ENCODE results near the gene TOP1. TPM values are rescaled to one million over a fixed set of nuclear protein-coding genes. Genes with fewer than 3 reads are reported as not detected.

TOP1 gene
- total and polyA plus RNA-seq, 2 of the 4 experiments (the other 2 are of a cell fraction) = 14.0 to 21.5 TPM

GRCh38 chr20:41141153-41141815 is 112.7 kb downstream of the TOP1 start:
- Histone ChIP-seq H3K56ac (ENCODE audit: extremely low read depth, insufficient read depth, low read length) (no peak overlapping the region), H3K9me3 (ENCODE audit: control insufficient read depth, insufficient read depth, low read length) (no peaks in the 10 kb centered on the region), H3K36me3 (ENCODE audit: control insufficient read depth, insufficient read depth, low read length) (peaks cover 2% of the 10 kb centered on the region; the same call in 1 of the 2 replicates), H2AK9ac (replicated peaks; ENCODE audit: low read depth, low read length, poor library complexity) (peak overlapping the region; percentile 52), H3K27me3 (ENCODE audit: control insufficient read depth, insufficient read depth, low read length) (no peaks in the 10 kb centered on the region), H3K14ac (replicated peaks; ENCODE audit: low read depth, low read length) (0 out of 2 replicates have a peak overlapping the region, but pooled peaks have one; percentile 60), H3K9ac (ENCODE audit: low read depth, low read length) (peak overlapping the region; percentile 1; the same call in 1 of the 2 replicates), H4K8ac (ENCODE audit: low read depth in 2 of 2, low read length in 2 of 2) (0 out of 4 replicates have a peak overlapping the region, but pooled peaks of 1 of the 2 experiments have one; percentile 22), H4K5ac (ENCODE audit: low read depth, low read length) (no peak overlapping the region), H2AK5ac (ENCODE audit: low read depth, low read length) (no peak overlapping the region), H3K27ac (ENCODE audit: insufficient read depth, low read length) (no peak overlapping the region), H2BK15ac (ENCODE audit: low read depth, low read length) (no peak overlapping the region), H2BK5ac (ENCODE audit: low read depth, low read length, poor library complexity, severe bottlenecking) (no peak overlapping the region), H3K4me3 (ENCODE audit: insufficient read depth, low read depth, low read length) (no peak overlapping the region), H2BK120ac (ENCODE audit: low read depth, low read length) (no peak overlapping the region), H3K9me1 (ENCODE audit: insufficient read depth, low read length) (peaks cover 55% of the 10 kb centered on the region), H2AFZ (replicated peaks; ENCODE audit: low read length, poor library complexity) (no peak overlapping the region), H3K4ac (ENCODE audit: low read depth, low read length) (peak overlapping the region; percentile 6; the same call in 1 of the 2 replicates), H3K18ac (ENCODE audit: low read depth, low read length) (no peak overlapping the region), H3K4me1 (ENCODE audit: control insufficient read depth, insufficient read depth, low read length) (peaks cover 21% of the 10 kb centered on the region), H2BK20ac (ENCODE audit: low read depth, low read length) (no peak overlapping the region), H4K91ac (ENCODE audit: insufficient read depth, low read depth, low read length) (no peak overlapping the region; the same call in 1 of the 2 replicates), H3K79me1 (ENCODE audit: low read depth in 1 of 2, low read length in 2 of 2) (peaks cover 13 to 82% of the 10 kb centered on the region in 2 experiments), H4K20me1 (ENCODE audit: insufficient read depth, low read length) (peaks cover 80% of the 10 kb centered on the region), H3K4me2 (ENCODE audit: low read depth, low read length) (peak overlapping the region; percentile 7; the same call in 1 of the 2 replicates), H3K23ac (ENCODE audit: low read depth, low read length) (peak overlapping the region; percentile 59)
- no CpG with 5 or more reads among the region's 8 CpGs for WGBS, 2 experiments (ENCODE audit: extremely low coverage in 2 of 2, insufficient read length in 1 of 2)
- DNase-seq (peak; percentile 58), ATAC-seq (ENCODE audit: low read depth) (no peak)
- in situ Hi-C loops (cut with MboI; ENCODE audit: low sequenced_read_pairs) (no loop called here), dilution Hi-C loops (cut with HindIII; ENCODE audit: low sequenced_read_pairs, unreplicated experiment) (no loop called here), intact Hi-C loops (cut with micrococcal nuclease) (no loop called here)
- POLR2A ChIA-PET (ENCODE audit: unreplicated experiment) = no interaction called here
- TF ChIP-seq BHLHE40 (IDR thresholded peaks at IDR 0.05; ENCODE audit: low read depth, low read length) = peak; percentile 66; the same call in 1 of the 2 replicates
- TF ChIP-seq MXI1 (IDR thresholded peaks at IDR 0.05; ENCODE audit: borderline replicate concordance, low read depth, low read length) = no peak
- TF ChIP-seq MAFK (IDR thresholded peaks at IDR 0.05; ENCODE audit: low read depth, low read length) = no peak
- CTCF ChIA-PET = interaction anchor here (1.4 kb wide), 1 partner anchor 198 kb away, joined by 5 read pairs; no protein-coding TSS in a partner anchor
- BruUV-seq (replicated peaks) = no TSS peak
